ENCODE measurements around the gene FAM219A.
"Not testable (repeated sequence)": the region's sequence is repeated elsewhere in the genome, so short reads cannot be mapped to it uniquely, and the experiment has no call there.

The FAM219A gene

GRCh38 chr9:34484678-34485077 lies 26.3 kb upstream of the FAM219A start:
- H3K4me3 ChIP-seq (ENCODE audit: extremely low read depth, insufficient read depth, low read length, poor library complexity, severe bottlenecking), result no peak overlapping the region
- H3K4me1 ChIP-seq (ENCODE audit: control insufficient read depth, insufficient read depth, low read length, poor library complexity, severe bottlenecking), result no peaks in the 10 kb centered on the region
- no peaks in the 10 kb centered on the region for H3K9me3 ChIP-seq (ENCODE audit: control insufficient read depth, low read length)
- no peaks in the 10 kb centered on the region for H3K36me3 ChIP-seq (ENCODE audit: control insufficient read depth, insufficient read depth, low read length)
- no peak overlapping the region for H3K27ac ChIP-seq (ENCODE audit: low read depth, low read length, severe bottlenecking)

GRCh38 chr9:34482746-34483145 lies 24.4 kb upstream of the FAM219A start:
- not testable (repeated sequence) for H3K4me1 ChIP-seq (ENCODE audit: control insufficient read depth, insufficient read depth, low read length, poor library complexity, severe bottlenecking); H3K27ac ChIP-seq (ENCODE audit: low read depth, low read length, severe bottlenecking); H3K9me3 ChIP-seq (ENCODE audit: control insufficient read depth, low read length); H3K4me3 ChIP-seq (ENCODE audit: extremely low read depth, insufficient read depth, low read length, poor library complexity, severe bottlenecking); H3K36me3 ChIP-seq (ENCODE audit: control insufficient read depth, insufficient read depth, low read length)
- 96% methylated on average over 12 of the region's 27 CpGs; no CpG with 5 or more reads in 1 of the 2 experiments for WGBS, 2 experiments (ENCODE audit: insufficient coverage in 2 of 2)

GRCh38 chr9:34481620-34482019 lies 23.2 kb upstream of the FAM219A start:
- 93 to 94% methylated on average over 4 to 5 of the region's 13 CpGs for WGBS, 2 experiments (ENCODE audit: insufficient coverage in 2 of 2)
- H3K4me1 ChIP-seq (ENCODE audit: control insufficient read depth, insufficient read depth, low read length, poor library complexity, severe bottlenecking); H3K9me3 ChIP-seq (ENCODE audit: control insufficient read depth, low read length): not testable (repeated sequence)

GRCh38 chr9:34479431-34479866 lies 21.1 kb upstream of the FAM219A start:
- Histone ChIP-seq H3K9me3 (ENCODE audit: control insufficient read depth, low read length) (no peaks in the 10 kb centered on the region), H3K36me3 (ENCODE audit: control insufficient read depth, insufficient read depth, low read length) (no peaks in the 10 kb centered on the region), H3K27ac (ENCODE audit: low read depth, low read length, severe bottlenecking) (no peak overlapping the region), H3K4me3 (ENCODE audit: extremely low read depth, insufficient read depth, low read length, poor library complexity, severe bottlenecking) (no peak overlapping the region), H3K4me1 (ENCODE audit: control insufficient read depth, insufficient read depth, low read length, poor library complexity, severe bottlenecking) (no peaks in the 10 kb centered on the region)
- 82 to 86% methylated on average over 3 to 4 of the region's 5 CpGs for WGBS, 2 experiments (ENCODE audit: insufficient coverage in 2 of 2)

More at GRCh38 chr9:34481620-34482019, 23.2 kb upstream of the FAM219A start:
- not testable (repeated sequence) for H3K27ac ChIP-seq (ENCODE audit: low read depth, low read length, severe bottlenecking); H3K36me3 ChIP-seq (ENCODE audit: control insufficient read depth, insufficient read depth, low read length); H3K4me3 ChIP-seq (ENCODE audit: extremely low read depth, insufficient read depth, low read length, poor library complexity, severe bottlenecking)

- H3K36me3 ChIP-seq (ENCODE audit: control insufficient read depth, insufficient read depth, low read length), result no peaks in the 10 kb centered on the region
- no CpG with 5 or more reads among the region's 1 CpG for WGBS, 2 experiments (ENCODE audit: insufficient coverage in 2 of 2)
- no peaks in the 10 kb centered on the region for H3K9me3 ChIP-seq (ENCODE audit: control insufficient read depth, low read length)
- no peak overlapping the region for H3K27ac ChIP-seq (ENCODE audit: low read depth, low read length, severe bottlenecking)
- H3K4me1 ChIP-seq (ENCODE audit: control insufficient read depth, insufficient read depth, low read length, poor library complexity, severe bottlenecking), result no peaks in the 10 kb centered on the region
- H3K4me3 ChIP-seq (ENCODE audit: extremely low read depth, insufficient read depth, low read length, poor library complexity, severe bottlenecking), result no peak overlapping the region
Measured at GRCh38 chr9:34477541-34477940, 19.2 kb upstream of the FAM219A start.

- Histone ChIP-seq H3K36me3 (ENCODE audit: control insufficient read depth, insufficient read depth, low read length) (no peaks in the 10 kb centered on the region), H3K9me3 (ENCODE audit: control insufficient read depth, low read length) (no peaks in the 10 kb centered on the region), H3K27ac (ENCODE audit: low read depth, low read length, severe bottlenecking) (no peak overlapping the region), H3K4me3 (ENCODE audit: extremely low read depth, insufficient read depth, low read length, poor library complexity, severe bottlenecking) (no peak overlapping the region), H3K4me1 (ENCODE audit: control insufficient read depth, insufficient read depth, low read length, poor library complexity, severe bottlenecking) (no peaks in the 10 kb centered on the region)
- 79 to 89% methylated on average over 3 of the region's 3 CpGs for WGBS, 2 experiments (ENCODE audit: insufficient coverage in 2 of 2)
Measured at GRCh38 chr9:34475097-34475496, 16.7 kb upstream of the FAM219A start.

- Histone ChIP-seq H3K27ac (ENCODE audit: low read depth, low read length, severe bottlenecking) (no peak overlapping the region), H3K4me1 (ENCODE audit: control insufficient read depth, insufficient read depth, low read length, poor library complexity, severe bottlenecking) (no peaks in the 10 kb centered on the region), H3K36me3 (ENCODE audit: control insufficient read depth, insufficient read depth, low read length) (no peaks in the 10 kb centered on the region), H3K4me3 (ENCODE audit: extremely low read depth, insufficient read depth, low read length, poor library complexity, severe bottlenecking) (no peak overlapping the region), H3K9me3 (ENCODE audit: control insufficient read depth, low read length) (no peaks in the 10 kb centered on the region)
- no CpG with 5 or more reads among the region's 1 CpG for WGBS, 2 experiments (ENCODE audit: insufficient coverage in 2 of 2)
Measured at GRCh38 chr9:34465468-34465867, 7.1 kb upstream of the FAM219A start.

- H3K27ac ChIP-seq (ENCODE audit: low read depth, low read length, severe bottlenecking), result no peak overlapping the region
- peaks cover 7% of the 10 kb centered on the region for H3K4me1 ChIP-seq (ENCODE audit: control insufficient read depth, insufficient read depth, low read length, poor library complexity, severe bottlenecking)
- H3K9me3 ChIP-seq (ENCODE audit: control insufficient read depth, low read length), result no peaks in the 10 kb centered on the region
- WGBS, 2 experiments (ENCODE audit: insufficient coverage in 2 of 2), result 86% methylated on average over 1 of the region's 2 CpGs; no CpG with 5 or more reads in 1 of the 2 experiments
- H3K4me3 ChIP-seq (ENCODE audit: extremely low read depth, insufficient read depth, low read length, poor library complexity, severe bottlenecking), result no peak overlapping the region
- H3K36me3 ChIP-seq (ENCODE audit: control insufficient read depth, insufficient read depth, low read length), result no peaks in the 10 kb centered on the region
Measured at GRCh38 chr9:34464571-34464970, 6.2 kb upstream of the FAM219A start.

GRCh38 chr9:34463901-34464232 lies 5.5 kb upstream of the FAM219A start:
- 78 to 90% methylated on average over 1 to 2 of the region's 2 CpGs for WGBS, 2 experiments (ENCODE audit: insufficient coverage in 2 of 2)

GRCh38 chr9:34463098-34463900 lies 4.9 kb upstream of the FAM219A start:
- Histone ChIP-seq H3K36me3 (ENCODE audit: control insufficient read depth, insufficient read depth, low read length) (no peaks in the 10 kb centered on the region), H3K9me3 (ENCODE audit: control insufficient read depth, low read length) (no peaks in the 10 kb centered on the region), H3K4me1 (ENCODE audit: control insufficient read depth, insufficient read depth, low read length, poor library complexity, severe bottlenecking) (peaks cover 8% of the 10 kb centered on the region), H3K27ac (ENCODE audit: low read depth, low read length, severe bottlenecking) (no peak overlapping the region), H3K4me3 (ENCODE audit: extremely low read depth, insufficient read depth, low read length, poor library complexity, severe bottlenecking) (no peak overlapping the region)
- WGBS, 2 experiments (ENCODE audit: insufficient coverage in 2 of 2), result 86 to 97% methylated on average over 2 to 4 of the region's 5 CpGs

More at GRCh38 chr9:34463901-34464232, 5.5 kb upstream of the FAM219A start:
- H3K4me3 ChIP-seq (ENCODE audit: extremely low read depth, insufficient read depth, low read length, poor library complexity, severe bottlenecking), result no peak overlapping the region
- H3K36me3 ChIP-seq (ENCODE audit: control insufficient read depth, insufficient read depth, low read length), result no peaks in the 10 kb centered on the region
- no peak overlapping the region for H3K27ac ChIP-seq (ENCODE audit: low read depth, low read length, severe bottlenecking)
- peaks cover 8% of the 10 kb centered on the region for H3K4me1 ChIP-seq (ENCODE audit: control insufficient read depth, insufficient read depth, low read length, poor library complexity, severe bottlenecking)
- H3K9me3 ChIP-seq (ENCODE audit: control insufficient read depth, low read length), result no peaks in the 10 kb centered on the region

- H3K9me3 ChIP-seq (ENCODE audit: control insufficient read depth, low read length), result no peaks in the 10 kb centered on the region
- WGBS, 2 experiments (ENCODE audit: insufficient coverage in 2 of 2), result 83 to 90% methylated on average over 2 to 3 of the region's 3 CpGs
- peaks cover 16% of the 10 kb centered on the region for H3K4me1 ChIP-seq (ENCODE audit: control insufficient read depth, insufficient read depth, low read length, poor library complexity, severe bottlenecking)
- no peaks in the 10 kb centered on the region for H3K36me3 ChIP-seq (ENCODE audit: control insufficient read depth, insufficient read depth, low read length)
- no peak overlapping the region for H3K27ac ChIP-seq (ENCODE audit: low read depth, low read length, severe bottlenecking)
- no peak overlapping the region for H3K4me3 ChIP-seq (ENCODE audit: extremely low read depth, insufficient read depth, low read length, poor library complexity, severe bottlenecking)
Measured at GRCh38 chr9:34459941-34460340, 1.6 kb upstream of the FAM219A start.

Data from mesodermal cell (in vitro differentiated cells).